Gastroesophageal sphincter (tissue), 4 donors: ENCODE results near the gene SH2B2. TPM values are rescaled to one million over a fixed set of nuclear protein-coding genes. Genes with fewer than 3 reads are reported as not detected.
"Not testable (repeated sequence)": the region's sequence is repeated elsewhere in the genome, so short reads cannot be mapped to it uniquely, and the experiment has no call there.

Source experiments
- ATAC-seq: fragments of 150-250 bp; one replicate; pipeline ENCODE4 v1.9.1; 2016; ENCODE audit warnings: mild to moderate bottlenecking, moderate library complexity
- H3K27ac ChIP-seq, 4 donors: fragments of 200-600 bp; sonication (generic) in 3 of 4; 1 replicate in 3 of 4; 2 replicates in 1 of 4; pipeline ENCODE4 v1.5.1; 2016 to 2019
- H3K27me3 ChIP-seq: fragments of 200-600 bp; sonication (generic); one replicate; pipeline ENCODE4 v1.5.1; 2019
- H3K36me3 ChIP-seq, 2 donors: fragments of 200-600 bp; sonication (generic); one replicate each; pipeline ENCODE4 v1.5.1; 2019; ENCODE audit warnings: control low read depth in 1 of 2
- H3K4me1 ChIP-seq, 3 donors: fragments of 200-600 bp; sonication (generic); 1 replicate in 2 of 3; 2 replicates in 1 of 3; pipeline ENCODE4 v1.5.1; 2016 to 2019; ENCODE audit warnings: control low read depth in 2 of 3
- H3K4me3 ChIP-seq, 2 donors: fragments of 200-600 bp; sonication (generic); one replicate each; pipeline ENCODE4 v1.5.1; 2019; ENCODE audit warnings: mild to moderate bottlenecking in 1 of 2, moderate library complexity in 1 of 2
- H3K9me3 ChIP-seq, 3 donors: fragments of 200-600 bp; sonication (generic); one replicate each; pipeline ENCODE4 v1.5.1; 2017 to 2019; ENCODE audit warnings: control low read depth in 2 of 3
- CTCF ChIP-seq, 4 experiments: fragments of 200-600 bp in 2 of 4; fragments of 450-650 bp in 2 of 4; sonication (generic) in 1 of 4; IDR thresholded peaks; one replicate each; pipeline ENCODE4 v1.5.1; 2017 to 2019; ENCODE audit warnings: antibody characterized with exemption in 4 of 4, mild to moderate bottlenecking in 2 of 4, moderate library complexity in 2 of 4
- EP300 ChIP-seq: sonication (generic); formaldehyde crosslinking; IDR thresholded peaks from one replicate; pipeline ENCODE4 v1.6.1; 2017; ENCODE audit warnings: antibody characterized with exemption, mild to moderate bottlenecking
- POLR2A ChIP-seq, 2 donors: fragments of 450-650 bp; IDR thresholded peaks; one replicate each; pipeline ENCODE4 v1.6.1; 2017; ENCODE audit warnings: antibody characterized with exemption in 2 of 2, mild to moderate bottlenecking in 2 of 2, moderate library complexity in 1 of 2
- POLR2AphosphoS5 ChIP-seq: sonication (generic); formaldehyde crosslinking; IDR thresholded peaks from one replicate; pipeline ENCODE4 v1.6.1; 2017; ENCODE audit warnings: antibody characterized with exemption
- WGBS, 2 donors: methylation state at CpG; one replicate each; pipeline ENCODE4 v1.1.5; 2018; ENCODE audit warnings: low coverage in 1 of 2; 5-methylcytosine and 5-hydroxymethylcytosine counted together
- total RNA-seq, 4 donors: library from RNA; depleted of rRNA; stranded (reverse); fragments of >200 nt; gene quantifications; one replicate each; pipeline ENCODE4 v1.1.0, GENCODE V29; 2016

The SH2B2 gene
- total RNA-seq, 4 donors from 2014 or later = 2.8 to 8.0 (median 3.8) TPM

- peaks cover 53% of the 10 kb centered on the region for H3K27me3 ChIP-seq
- no peaks in the 10 kb centered on the region for H3K36me3 ChIP-seq
- ATAC-seq = no peak
- no peak overlapping the region for H3K27ac ChIP-seq
- H3K4me3 ChIP-seq = no peak overlapping the region
- TF ChIP-seq EP300 (no peak), CTCF (IDR thresholded peaks at IDR 0.05) (no peak), POLR2AphosphoS5 (no peak), POLR2A (IDR thresholded peaks at IDR 0.05) (no peak)
- WGBS, 2 donors = 80 to 92% methylated on average over 7 to 20 of the region's 37 CpGs
- H3K9me3 ChIP-seq = no peaks in the 10 kb centered on the region
- no peaks in the 10 kb centered on the region for H3K4me1 ChIP-seq
These were observed 34.1 kb downstream of the SH2B2 start for GRCh38 chr7:102320601-102321350.

GRCh38 chr7:102321351-102322201 is 34.9 kb downstream of the SH2B2 start:
- Histone ChIP-seq H3K9me3 (no peaks in the 10 kb centered on the region), H3K27me3 (peaks cover 61% of the 10 kb centered on the region), H3K36me3 (no peaks in the 10 kb centered on the region), H3K4me1 (no peaks in the 10 kb centered on the region), H3K4me3 (peak overlapping the region in 1 of 2 donors; percentile 10), H3K27ac (peak overlapping the region in 2 of 4 donors; percentile 17 to 46)
- no peak for ATAC-seq
- WGBS, 2 donors = 54 to 100% methylated on average over 1 to 9 of the region's 73 CpGs
- TF ChIP-seq POLR2A (IDR thresholded peaks at IDR 0.05) (no peak), EP300 (no peak), POLR2AphosphoS5 (no peak), CTCF (IDR thresholded peaks at IDR 0.05) (no peak)

GRCh38 chr7:102322202-102322715 is 35.6 kb downstream of the SH2B2 start:
- Histone ChIP-seq H3K36me3 (no peaks in the 10 kb centered on the region), H3K4me1 (no peaks in the 10 kb centered on the region), H3K27ac (no peak overlapping the region), H3K4me3 (no peak overlapping the region), H3K27me3 (peaks cover 64% of the 10 kb centered on the region), H3K9me3 (no peaks in the 10 kb centered on the region)
- TF ChIP-seq POLR2AphosphoS5 (no peak), EP300 (no peak), POLR2A (IDR thresholded peaks at IDR 0.05) (no peak), CTCF (IDR thresholded peaks at IDR 0.05) (no peak)
- no peak for ATAC-seq
- WGBS, 2 donors = 61% methylated on average over 5 of the region's 8 CpGs; no CpG with 5 or more reads in 1 of the 2 donors

- no peaks in the 10 kb centered on the region for H3K9me3 ChIP-seq
These were observed 37.2 kb downstream of the SH2B2 start for GRCh38 chr7:102323914-102324195.

GRCh38 chr7:102325106-102325505 is 38.4 kb downstream of the SH2B2 start:
- H3K27ac ChIP-seq, H3K4me3 ChIP-seq, H3K4me1 ChIP-seq, ATAC-seq, H3K36me3 ChIP-seq, H3K9me3 ChIP-seq: not testable (repeated sequence)
- 87 to 92% methylated on average over 4 to 7 of the region's 11 CpGs for WGBS, 2 donors
- H3K27me3 ChIP-seq = peaks cover 68% of the 10 kb centered on the region

More at GRCh38 chr7:102323914-102324195, 37.2 kb downstream of the SH2B2 start:
- no peak overlapping the region for H3K27ac ChIP-seq
- 53% methylated on average over 4 of the region's 5 CpGs; no CpG with 5 or more reads in 1 of the 2 donors for WGBS, 2 donors
- TF ChIP-seq CTCF (IDR thresholded peaks at IDR 0.05) = no peak
- TF ChIP-seq POLR2AphosphoS5 = no peak
- TF ChIP-seq EP300 = no peak
- TF ChIP-seq POLR2A (IDR thresholded peaks at IDR 0.05) = no peak
- no peak for ATAC-seq
- H3K36me3 ChIP-seq = no peaks in the 10 kb centered on the region
- no peaks in the 10 kb centered on the region for H3K4me1 ChIP-seq
- no peak overlapping the region for H3K4me3 ChIP-seq
- peaks cover 64% of the 10 kb centered on the region for H3K27me3 ChIP-seq
